ENCODE data around the gene SP7.

- no peak for TF ChIP-seq RARB (CRISPR knock-in tag; IDR thresholded peaks at IDR 0.05)
- TF ChIP-seq GATA3 (IDR thresholded peaks at IDR 0.05; ENCODE audit: borderline replicate concordance), result no peak
Measured at GRCh38 chr12:53345486-53346188, 9.5 kb upstream of the SP7 start.
